HG02610 (cell line): ENCODE results near the gene DDT.
"Not testable (repeated sequence)": the region's sequence is repeated elsewhere in the genome, so short reads cannot be mapped to it uniquely, and the experiment has no call there.

ENCODE experiments used
- ATAC-seq: cut with Tn5 transposase; IDR thresholded peaks from one replicate; pipeline ENCODE4 v1.9.1; 2021; ENCODE audit warnings: mild to moderate bottlenecking, moderate library complexity; ENCODE audit not compliant: unreplicated experiment

Gene DDT

DNA sequence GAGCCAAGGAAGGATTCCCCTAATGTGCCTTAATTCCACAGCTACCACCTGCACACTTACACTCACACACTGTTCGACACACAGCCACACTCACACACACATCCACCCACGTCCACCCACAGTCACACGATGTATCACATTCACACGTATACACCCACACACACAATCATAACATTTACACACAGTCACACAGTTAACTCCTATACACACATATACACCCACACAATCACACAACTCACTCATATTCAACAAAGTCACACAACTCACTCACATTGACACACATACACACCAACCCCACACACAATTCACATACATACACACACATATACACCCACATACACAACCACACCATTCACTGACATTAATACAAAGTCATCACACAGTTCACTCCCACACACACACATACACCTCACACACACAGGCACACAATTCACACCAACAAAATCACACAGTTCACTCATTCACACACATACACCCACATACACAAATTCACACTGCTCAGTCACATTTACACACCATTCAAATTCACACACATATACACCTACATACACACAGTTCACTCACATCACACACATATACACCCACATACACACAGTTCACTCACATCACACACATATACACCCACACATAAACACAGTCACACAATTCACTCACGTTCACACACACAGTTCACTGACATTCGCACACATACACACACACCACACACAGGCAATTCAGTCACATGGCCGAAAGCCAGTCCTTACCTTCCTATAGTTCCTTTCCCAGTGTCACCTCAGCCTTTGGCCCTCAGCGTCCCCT lies 19.8 kb downstream of the DDT start:
- not testable (repeated sequence) for ATAC-seq

DNA sequence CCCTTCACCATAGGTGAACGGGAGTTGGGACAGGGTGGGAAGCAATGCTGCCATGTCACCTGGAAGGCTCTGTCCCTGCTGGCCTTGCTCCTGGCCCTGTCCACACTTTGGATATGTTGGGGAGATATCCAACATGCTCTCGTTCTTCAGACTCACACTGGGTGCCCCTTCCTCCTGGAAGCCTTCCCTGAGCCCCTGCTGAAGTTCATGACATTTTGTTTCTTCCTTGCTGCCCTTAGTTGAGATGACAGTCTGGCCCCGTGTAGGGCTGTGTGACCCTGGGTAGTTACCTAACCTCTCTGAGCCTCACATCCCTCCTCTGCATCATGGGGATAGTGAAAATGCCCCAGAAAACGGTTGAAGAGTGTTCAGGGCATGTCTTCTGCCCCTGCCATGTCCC lies 20.8 kb downstream of the DDT start:
- not testable (repeated sequence) for ATAC-seq

DNA sequence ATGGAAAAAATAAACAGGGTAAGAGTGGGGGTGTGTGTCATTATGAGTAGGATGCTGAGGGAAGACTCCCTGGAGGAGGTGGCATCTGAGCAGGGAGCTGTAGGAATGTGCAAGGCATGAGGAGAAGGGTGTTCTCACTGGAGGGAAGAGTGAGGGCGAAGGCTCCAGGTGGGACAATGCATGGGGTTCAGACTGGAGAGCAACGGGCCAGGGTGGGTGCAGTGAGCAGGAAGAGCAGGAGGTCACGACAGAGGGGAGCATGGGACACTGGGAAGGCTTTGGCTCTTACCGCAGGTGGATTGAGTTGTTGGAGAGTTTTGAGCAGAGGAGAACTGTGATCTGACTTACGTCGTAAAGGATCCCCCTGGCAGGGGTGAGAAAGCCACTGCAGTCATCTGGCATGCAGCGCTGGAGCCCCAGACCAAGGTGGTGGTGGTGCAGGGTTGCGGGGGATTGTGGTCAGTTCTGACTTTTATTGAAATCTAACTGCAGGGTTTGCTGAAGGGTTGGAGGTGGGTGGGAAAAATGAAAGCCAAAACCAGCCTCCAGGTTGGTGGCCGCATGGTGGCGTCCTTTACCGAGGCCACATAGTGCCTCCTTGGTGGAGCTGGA lies 21.3 kb downstream of the DDT start:
- ATAC-seq: not testable (repeated sequence)

DNA sequence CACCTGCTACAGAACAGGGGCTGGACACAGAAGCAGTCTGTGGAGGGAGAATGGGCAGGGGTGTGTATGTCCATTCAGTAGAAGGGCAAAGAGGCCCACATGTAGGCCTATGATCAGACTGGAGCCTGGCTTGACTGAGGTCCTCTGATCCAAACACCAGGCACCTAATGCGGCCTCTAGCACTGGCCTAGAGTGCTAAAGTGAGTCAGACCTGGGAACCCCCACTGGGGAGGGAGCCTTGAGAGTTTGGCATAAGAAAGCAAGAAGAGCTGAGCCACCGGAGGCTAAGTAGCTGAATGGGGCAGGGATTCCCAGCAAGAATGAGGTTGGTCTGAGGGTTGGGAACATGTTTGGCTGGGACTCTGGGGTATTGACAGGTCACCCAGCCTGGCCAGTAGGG lies 22.9 kb downstream of the DDT start:
- ATAC-seq: not testable (repeated sequence)

DNA sequence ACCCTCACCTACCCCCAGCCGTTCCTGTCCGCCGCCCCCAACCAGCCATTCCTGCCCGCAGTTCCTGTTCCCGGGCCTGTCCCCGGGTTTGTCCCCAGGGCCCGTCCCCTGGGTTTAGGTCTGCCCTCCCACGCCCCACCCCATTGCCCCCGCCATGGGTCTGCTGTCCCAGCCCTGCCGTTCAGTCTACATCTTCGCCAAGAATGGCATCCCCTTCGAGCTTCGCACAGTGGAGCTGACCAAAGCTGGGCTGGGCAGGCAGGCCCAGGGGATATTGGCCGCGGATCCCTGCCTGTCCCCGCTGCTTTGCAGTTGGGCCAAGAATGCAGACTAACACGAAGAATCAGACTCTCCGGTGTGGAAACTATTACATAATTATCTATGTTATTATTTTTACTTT lies 24.5 kb downstream of the DDT start:
- ATAC-seq: not testable (repeated sequence)

DNA sequence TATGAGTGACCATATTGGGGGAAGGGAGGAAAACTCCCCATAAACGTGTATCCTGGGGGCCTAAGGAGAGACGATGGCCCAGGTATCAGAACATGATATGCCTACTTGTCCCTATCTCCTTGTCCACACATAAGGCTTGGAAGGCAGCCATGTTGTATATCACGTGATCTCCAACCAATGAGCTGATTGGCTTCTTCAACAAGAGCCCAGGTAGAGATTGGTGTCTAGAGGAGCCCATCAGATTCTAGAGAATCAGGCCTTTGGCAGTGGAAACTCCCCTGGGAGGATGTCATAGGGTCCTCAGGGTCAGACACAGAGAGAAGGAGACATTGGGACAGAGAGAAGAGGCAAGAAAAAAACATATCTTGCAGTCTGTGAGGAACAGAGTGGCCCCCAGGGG lies 26.9 kb downstream of the DDT start:
- ATAC-seq: not testable (repeated sequence)

DNA sequence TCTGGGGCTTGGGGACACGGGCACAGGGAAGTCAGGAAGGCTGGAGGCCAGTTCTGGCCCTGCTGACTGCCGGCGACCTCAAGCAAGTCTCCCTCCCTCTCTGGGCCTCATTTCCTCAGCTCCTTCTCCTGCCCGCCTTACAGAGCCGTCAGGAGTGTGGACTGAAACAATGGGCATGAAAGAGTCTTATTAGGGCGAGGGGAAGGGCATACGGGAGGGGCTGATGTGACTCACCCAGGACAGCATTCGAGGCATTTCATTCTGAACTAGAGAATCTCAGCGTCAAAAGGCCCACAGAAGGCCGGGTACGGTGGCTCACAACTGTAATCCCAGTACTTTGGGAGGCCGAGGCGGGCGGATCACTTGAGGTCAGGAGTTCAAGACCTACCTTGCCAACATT lies 34.1 kb downstream of the DDT start:
- not testable (repeated sequence) for ATAC-seq

DNA sequence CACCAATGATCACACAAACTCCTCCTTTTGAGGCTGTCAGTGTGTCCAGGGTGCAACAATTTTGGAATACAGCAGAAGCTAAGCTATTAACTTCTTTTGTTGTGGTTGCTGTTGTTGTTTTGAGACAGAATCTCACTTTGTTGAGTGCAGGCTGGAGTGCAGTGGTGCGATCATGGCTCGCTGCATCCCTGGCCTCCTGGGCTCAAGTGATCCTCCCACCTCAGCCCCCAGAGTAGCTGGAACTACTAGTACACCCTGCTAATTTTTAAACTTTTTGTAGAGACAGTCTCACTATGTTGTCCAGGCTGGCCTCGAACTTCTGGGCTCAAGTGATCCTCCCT lies 35.3 kb downstream of the DDT start:
- ATAC-seq: no peak

DNA sequence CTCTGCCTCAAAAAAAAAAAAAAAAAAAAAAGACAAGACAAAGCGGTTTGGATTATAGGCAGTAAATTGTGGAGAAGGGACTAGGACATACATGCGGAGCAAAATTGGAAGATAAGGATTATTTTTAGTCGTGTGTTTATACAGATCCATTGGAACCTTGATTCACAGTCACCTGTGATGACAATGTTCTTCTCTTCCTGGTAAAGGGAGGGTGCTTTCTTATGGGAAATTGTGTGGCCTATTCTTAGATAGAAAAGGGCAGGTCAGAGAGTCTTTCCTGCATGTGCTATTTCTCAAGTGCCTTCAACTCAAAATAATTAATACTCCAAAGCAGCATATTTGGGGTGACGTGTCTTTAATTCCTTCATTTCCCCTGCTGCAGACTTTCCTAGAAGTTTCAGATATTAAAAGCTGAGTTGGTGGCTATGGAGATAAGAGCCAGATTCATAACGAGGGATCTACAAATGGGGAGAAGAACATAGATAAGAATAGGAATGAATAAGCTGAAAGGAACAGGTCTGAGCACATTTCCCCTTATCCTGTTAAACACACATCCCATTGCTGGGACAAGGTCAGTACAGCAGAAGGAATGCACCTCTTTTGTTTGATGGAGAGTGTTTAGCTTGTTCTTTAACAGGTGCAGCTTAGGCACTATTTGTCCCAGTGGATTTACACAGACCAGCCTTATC lies 35.8 kb downstream of the DDT start:
- ATAC-seq: no peak

DNA sequence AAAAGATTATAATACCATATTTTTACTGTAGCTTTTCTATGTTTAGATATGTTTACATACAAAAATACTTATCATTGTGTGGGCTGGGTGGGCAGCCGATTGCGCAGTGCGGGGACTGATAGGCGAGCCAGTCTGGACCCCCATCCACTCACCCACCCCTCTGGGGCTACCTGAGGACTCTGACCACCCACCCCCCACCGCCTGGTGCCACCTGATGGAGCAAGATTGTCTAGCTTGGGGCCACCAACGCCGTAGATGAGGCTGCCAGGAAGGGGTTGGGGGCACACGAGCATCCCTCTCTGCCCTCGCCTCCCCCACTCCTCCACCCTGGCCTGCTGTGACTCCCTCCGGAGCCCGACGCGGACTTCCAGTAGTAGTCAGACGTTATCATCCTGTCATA lies 47.7 kb downstream of the DDT start:
- no peak for ATAC-seq

DNA sequence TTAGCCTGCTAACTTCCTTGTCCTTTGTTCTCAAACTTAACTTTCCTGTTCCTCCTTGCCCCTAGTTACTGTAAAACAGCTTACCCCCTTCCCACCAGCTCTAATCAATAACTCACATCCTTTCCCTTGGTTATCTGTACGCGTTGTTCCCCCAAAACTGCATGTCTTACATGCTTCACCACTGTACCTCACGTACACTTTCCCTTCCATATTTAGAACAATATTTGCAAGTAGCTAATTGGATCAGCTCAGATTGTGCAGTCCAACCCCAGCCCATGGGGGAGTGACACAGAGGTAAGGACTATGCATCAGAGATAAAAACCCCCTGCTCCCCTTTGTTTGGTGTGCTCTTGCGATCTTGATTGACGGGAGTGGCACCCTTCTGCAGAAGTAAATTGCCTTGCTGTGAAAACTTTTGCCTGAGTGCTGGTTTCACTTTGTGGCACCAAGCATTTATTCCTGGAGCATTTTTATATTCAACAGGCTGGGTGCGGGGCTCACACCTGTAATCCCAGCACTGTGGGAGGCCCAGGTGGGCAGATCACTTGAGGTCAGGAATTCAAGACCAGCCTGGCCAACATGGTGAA lies 49.1 kb downstream of the DDT start:
- no peak for ATAC-seq

DNA sequence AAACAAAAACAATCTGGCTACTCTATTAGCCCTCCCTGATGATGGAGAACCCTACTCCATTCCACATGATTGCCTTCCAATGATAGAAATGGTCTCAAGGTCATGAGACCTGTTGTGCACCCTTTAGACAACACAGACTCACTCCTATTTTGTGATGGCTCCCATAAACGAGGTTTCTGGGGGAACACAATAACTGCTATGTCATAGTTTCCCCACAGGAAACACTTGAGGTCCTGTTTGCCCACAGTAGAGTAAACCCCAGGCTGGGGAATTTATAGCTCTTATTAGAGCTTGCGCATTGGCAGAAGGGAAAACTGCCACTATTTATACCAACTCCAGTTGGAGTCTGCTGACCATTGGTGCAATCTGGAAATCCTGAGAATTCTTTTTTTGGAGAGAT lies 51.3 kb downstream of the DDT start:
- no peak for ATAC-seq

DNA sequence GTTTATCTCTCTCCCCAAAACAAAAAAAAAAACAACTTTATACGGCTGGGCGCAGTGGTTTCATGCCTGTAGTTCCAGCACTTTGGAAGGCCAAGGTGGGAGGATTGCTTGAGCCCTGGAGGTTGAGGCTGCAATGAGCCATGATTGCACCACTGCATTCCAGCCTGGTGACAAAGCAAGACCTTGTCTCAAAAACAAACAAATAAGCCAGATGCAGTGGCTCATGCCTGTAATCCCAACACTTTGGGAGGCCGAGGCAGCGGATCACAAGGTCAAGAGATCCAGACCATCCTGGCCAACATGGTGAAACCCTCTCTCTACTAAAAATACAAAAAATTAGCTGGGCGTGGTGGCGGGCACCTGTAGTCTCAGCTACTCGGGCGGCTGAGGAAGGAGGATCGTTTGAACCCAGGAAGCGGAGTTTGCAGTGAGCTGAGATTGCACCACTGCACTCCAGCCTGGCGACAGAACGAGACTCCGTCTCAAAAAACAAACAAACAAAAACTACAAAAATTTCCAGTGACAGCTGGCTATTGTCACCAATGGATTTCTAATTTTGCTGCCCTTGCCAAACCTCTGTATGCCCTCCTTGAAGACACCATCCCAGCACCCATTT lies 52.5 kb downstream of the DDT start:
- ATAC-seq: not testable (repeated sequence)
